Subcutaneous adipose tissue (tissue), 4 donors: ENCODE measurements around the gene CERS2. TPM values are rescaled to one million over a fixed set of nuclear protein-coding genes. Genes with fewer than 3 reads are reported as not detected.

Source experiments
- CTCF ChIP-seq: fragments of 450-650 bp; IDR thresholded peaks from one replicate; pipeline ENCODE4 v1.5.1; 2016; ENCODE audit warnings: low read depth, mild to moderate bottlenecking, control low read depth, antibody characterized with exemption, moderate library complexity
- total RNA-seq, 4 donors: library from RNA; depleted of rRNA; stranded (reverse); fragments of >200 nt; gene quantifications; one replicate each; pipeline ENCODE4 v1.1.0, GENCODE V29; 2016

The CERS2 gene
- total RNA-seq, 4 donors from 2014 or later = 67.4 to 140 (median 112) TPM

DNA sequence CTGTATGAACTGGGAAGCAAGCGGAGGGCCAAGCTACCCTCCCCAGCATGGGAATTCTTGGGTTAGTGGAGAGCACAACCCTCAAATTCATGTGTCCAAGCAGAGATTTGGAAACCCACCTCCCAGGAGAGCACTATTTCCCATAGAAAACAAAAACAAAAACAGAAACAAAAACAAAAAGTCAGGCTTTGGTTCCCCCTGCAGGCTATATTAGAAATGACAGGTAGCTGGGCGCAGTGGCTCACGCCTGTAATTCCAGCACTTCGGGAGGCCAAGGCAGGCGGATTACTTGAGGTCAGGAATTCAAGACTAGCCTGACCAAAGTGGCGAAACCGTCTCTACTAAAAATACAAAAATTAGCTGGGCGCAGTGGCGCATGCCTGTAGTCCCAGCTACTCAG is 21.3 kb upstream of the CERS2 start:
- TF ChIP-seq CTCF = no peak

DNA sequence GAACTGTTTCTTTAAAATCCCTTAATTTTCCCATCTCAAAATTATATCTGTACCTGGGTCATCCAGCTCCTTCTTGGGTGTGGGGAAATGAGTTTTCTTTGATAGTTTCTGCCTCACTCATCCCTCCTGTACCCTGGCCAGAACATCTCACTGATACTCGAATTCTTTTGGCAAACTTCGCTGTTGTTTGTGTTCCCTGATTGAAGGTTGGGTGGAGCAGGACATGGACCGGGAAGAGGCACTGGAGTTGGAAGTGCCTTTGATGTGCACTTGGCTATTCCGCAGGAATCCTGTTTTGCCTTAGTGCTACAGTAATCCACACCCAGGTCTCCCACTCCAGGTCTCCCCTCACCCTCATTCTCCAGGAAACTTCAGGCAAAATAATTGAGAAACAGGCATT is 20.8 kb upstream of the CERS2 start:
- TF ChIP-seq CTCF = no peak

DNA sequence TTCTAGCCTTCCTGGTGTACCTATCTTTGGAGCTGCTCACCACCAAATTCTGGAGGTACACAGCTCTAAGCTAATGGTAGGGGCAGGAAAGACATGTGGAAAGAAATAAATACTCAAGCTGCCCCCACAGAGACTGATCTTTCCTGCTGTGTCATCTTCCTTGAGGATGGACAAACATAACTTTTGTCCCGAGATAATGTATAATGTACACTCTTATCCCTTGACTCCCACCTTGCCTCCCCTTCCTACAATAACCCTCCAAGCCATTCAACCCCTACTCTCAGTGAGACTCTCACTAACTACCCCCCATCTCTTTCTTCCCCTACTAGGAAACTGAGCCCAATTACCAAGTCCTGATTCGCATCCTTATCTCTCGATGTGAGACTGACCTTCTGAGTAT is 19.6 kb upstream of the CERS2 start:
- TF ChIP-seq CTCF = no peak

- TF ChIP-seq CTCF = no peak
Measured at GRCh38 chr1:150992626-150993025, 18.0 kb upstream of the CERS2 start.

DNA sequence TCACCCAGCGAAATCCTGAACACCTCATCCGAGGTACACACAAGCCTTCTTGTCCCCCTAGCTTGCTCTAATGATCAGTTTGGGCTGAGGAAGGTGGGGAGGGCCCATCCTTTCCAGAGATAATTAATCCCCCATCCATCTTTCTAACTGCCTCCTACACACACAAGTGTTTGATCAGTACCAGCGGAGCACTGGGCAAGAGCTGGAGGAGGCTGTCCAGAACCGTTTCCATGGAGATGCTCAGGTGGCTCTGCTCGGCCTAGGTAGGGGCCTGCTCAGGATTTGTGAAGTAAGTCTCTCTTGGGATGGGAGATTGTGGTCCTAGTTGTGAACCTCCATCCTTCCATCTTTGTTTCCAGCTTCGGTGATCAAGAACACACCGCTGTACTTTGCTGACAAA is 13.3 kb upstream of the CERS2 start:
- no peak for TF ChIP-seq CTCF

DNA sequence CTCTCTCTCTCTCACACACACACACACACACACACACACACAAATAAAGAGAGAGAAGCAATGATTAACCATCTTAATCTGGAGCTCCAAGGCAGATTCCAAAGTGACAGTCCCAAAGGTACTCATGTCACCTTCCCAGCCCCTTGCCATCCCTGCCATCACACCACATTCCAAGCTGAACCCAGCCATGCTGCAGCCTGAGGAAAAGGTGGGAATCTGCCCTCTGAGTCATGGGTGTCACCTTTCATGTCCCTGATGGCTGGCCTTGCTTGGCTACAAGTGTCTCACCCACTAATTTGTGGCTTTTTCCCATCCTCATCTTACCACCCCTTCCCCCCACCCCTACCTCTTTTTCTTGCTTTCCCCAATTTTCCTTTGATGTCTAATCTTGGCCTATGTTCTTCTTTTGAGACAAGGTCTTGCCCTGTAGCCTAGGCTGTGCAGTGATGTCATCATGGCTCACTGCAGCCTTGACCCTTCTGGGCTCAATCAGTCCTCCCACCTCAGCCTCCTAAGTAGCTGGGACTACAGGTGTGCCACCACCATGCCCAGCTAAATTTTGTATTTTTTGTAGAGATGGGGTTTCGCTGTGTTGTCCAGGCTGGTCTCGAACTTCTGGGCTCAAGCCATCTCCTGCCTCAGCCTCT is 10.7 kb upstream of the CERS2 start:
- no peak for TF ChIP-seq CTCF

DNA sequence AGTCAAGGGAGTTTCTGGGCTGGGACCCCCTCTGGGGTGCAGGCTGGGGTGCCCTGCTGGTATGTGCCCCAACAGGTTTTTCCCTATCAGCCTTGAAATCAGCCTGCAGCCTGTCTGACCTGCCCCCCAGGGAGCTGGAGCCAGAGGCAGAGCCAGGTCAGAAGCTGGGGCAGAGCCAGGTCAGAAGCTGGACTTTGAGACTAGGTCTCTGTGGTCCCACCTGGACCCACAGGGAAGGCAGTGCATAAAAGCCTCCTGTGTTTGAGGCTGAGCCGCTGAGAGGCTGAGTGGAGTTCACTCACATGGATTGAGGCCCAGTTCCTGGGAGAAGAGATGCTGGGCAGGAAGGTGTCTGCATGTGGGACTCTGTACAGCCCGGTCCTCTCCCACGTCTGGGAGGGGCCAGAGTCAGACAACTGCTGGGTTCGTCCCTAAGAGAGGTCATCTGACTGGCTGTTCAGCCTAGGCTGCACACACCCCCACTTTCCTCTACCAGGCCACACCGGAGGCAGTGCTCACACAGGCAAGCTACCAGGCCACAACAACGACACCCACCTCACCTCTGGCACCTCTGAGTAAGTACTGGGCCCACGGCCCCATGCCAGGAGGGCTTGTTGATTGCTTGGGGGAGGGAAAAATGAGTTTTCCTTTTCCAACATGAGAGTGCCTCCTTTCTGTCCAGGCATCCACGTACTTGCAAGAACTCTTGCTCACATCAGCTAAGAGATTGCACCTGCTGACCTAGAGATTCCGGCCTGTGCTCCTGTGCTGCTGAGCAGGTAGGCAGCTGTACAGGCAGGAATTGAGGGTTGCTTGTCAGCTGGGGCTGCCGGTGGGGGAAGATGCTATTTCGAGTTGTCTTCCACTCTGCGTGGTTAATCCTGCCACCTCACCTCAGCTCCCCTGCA is 7.4 kb upstream of the CERS2 start, which contains the start of gene ANXA9:
Gene ANXA9, plus strand, starts transcription at position 488 of the 908 bp plus-strand sequence. CDS start 814 bp downstream, outside the sequence.
- no peak for TF ChIP-seq CTCF
